ENCODE results near the gene EIF2A. TPM values are rescaled to one million over a fixed set of nuclear protein-coding genes. Genes with fewer than 3 reads are reported as not detected.

EIF2A gene
- total and polyA plus RNA-seq, 9 of the 15 experiments (the other 6 are each of a cell fraction or from before 2014, with no cell fraction given) = 106 to 192 (median 168) TPM

DNA sequence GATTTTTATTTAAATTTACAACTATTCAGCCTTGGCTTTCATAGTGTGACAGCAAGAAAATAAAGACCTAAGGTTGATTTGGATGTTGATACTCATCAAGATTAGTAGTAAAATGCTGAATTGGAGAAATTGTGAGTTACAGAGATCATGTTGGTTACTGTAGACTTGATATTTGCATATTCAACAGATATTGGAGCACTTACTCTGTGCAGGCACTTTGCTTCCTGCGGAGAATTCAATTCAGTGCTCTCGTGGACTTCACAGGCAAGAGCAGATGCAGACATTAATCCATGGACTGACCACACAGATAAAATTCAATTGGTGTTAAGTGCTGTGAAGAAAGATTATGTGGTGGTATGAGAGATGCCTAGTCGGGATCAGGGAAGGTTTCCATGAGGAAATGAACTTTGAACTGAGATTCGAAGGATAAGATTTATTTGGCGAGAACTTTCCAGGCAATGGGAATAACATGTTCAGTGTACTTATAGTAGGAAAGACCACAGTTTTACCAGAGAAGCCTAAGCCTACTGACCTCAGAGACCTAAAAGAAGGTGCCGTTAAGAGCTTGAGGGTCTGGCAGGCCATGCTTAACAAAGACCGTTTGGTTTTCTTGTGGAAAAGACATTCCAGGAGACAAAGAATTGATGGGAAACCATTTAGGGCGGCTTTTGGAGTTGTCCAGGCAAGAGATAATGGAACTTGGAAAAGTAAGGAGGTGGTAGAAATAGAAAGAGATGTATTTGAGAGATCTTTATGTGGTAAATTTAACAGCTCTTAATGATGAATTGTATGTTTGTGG is 60.9 kb downstream of the EIF2A start:
- H3K4me1 ChIP-seq (replicated peaks in 1 of 2; ENCODE audit: control insufficient read depth in 2 of 2, insufficient read depth in 2 of 2, low read length in 2 of 2) = peaks cover 17 to 20% of the 10 kb centered on the region in 2 experiments
- peaks cover 15% of the 10 kb centered on the region; the same call in 1 of the 2 replicates for H4K20me1 ChIP-seq (replicated peaks; ENCODE audit: control insufficient read depth, insufficient read depth, low read length)
- no peaks in the 10 kb centered on the region for H3K9me3 ChIP-seq (replicated peaks; ENCODE audit: control insufficient read depth, insufficient read depth, low read depth, low read length)
- intact Hi-C loops (cut with micrococcal nuclease) (loop anchor here (10.0 kb wide), 1 partner anchor 1667 kb away; no protein-coding TSS in a partner anchor), in situ Hi-C loops (cut with MboI) (no loop called here)
- CTCF ChIA-PET (ENCODE audit: low intra/inter-chr PET ratio) = no interaction called here
- POLR2A ChIA-PET = interaction anchor here (0.6 to 0.8 kb wide), 2 partner anchors 9 to 13 kb away, joined by 3 read pairs; no protein-coding TSS in a partner anchor
- H3K9me1 ChIP-seq (ENCODE audit: control insufficient read depth, insufficient read depth, low read length) = no peaks in the 10 kb centered on the region
- H3K4me2 ChIP-seq (ENCODE audit: insufficient read depth, low read length) = peak overlapping the region; percentile 47
- H3K27ac ChIP-seq (ENCODE audit: extremely low read depth, low read depth, low read length) = peak overlapping the region; percentile 4; the same call in 1 of the 3 replicates
- peak in 1 of 4 experiments; percentile 55 for DNase-seq (ENCODE audit: extremely low read depth in 1 of 4, low spot score in 3 of 4)
- peaks cover 100% of the 10 kb centered on the region for H3K79me2 ChIP-seq (ENCODE audit: control insufficient read depth, insufficient read depth, low read length)
- ATAC-seq = peak; percentile 2; the same call in 1 of the 3 replicates
- no TSS peak for BruUV-seq (replicated peaks)
- peak; percentile 82 for FAIRE-seq
- peaks cover 37% of the 10 kb centered on the region; the same call in 2 of the 3 replicates for H3K36me3 ChIP-seq (ENCODE audit: control insufficient read depth, insufficient read depth, low read length)
- no peak overlapping the region for H2AFZ ChIP-seq (ENCODE audit: low read depth, low read length)
- 35% methylated on average over 8 of the region's 8 CpGs for WGBS (ENCODE audit: insufficient coverage, low coverage, missing lambda C conversion rate)
- no peaks in the 10 kb centered on the region for H3K27me3 ChIP-seq (ENCODE audit: control insufficient read depth in 2 of 2, insufficient read depth in 2 of 2, low read length in 2 of 2)
- peak overlapping the region in 1 of 2 experiments; percentile 17; a peak in 2 of 4 replicates for H3K9ac ChIP-seq (ENCODE audit: insufficient read depth in 1 of 2, low read depth in 2 of 2, low read length in 2 of 2)
- no peak overlapping the region for H3K4me3 ChIP-seq
- no peak for TF ChIP-seq LEF1 (IDR thresholded peaks at IDR 0.05)
- TF ChIP-seq ARID1B (IDR thresholded peaks at IDR 0.05) = no peak
- peak; percentile 51 for TF ChIP-seq MAFG (tag; conservative IDR thresholded peaks at IDR 0.05)
- 0 out of 2 replicates have a peak, but pooled peaks have one; percentile 16 for TF ChIP-seq TCF3 (CRISPR knock-in tag; IDR thresholded peaks at IDR 0.05)
- peak; percentile 88 for TF ChIP-seq ZNF316 (IDR thresholded peaks at IDR 0.05)
- TF ChIP-seq HNRNPL (IDR thresholded peaks at IDR 0.05; ENCODE audit: low read depth, low read length) = no peak
- TF ChIP-seq KDM5B (IDR thresholded peaks at IDR 0.05; ENCODE audit: insufficient replicate concordance, low read depth, low read length) = no peak
- TF ChIP-seq MCM7 (IDR thresholded peaks at IDR 0.05) = no peak
- no peak for TF ChIP-seq CBX8 (IDR thresholded peaks at IDR 0.05; ENCODE audit: borderline replicate concordance, extremely low read depth, low read depth, low read length, poor library complexity, severe bottlenecking)
- TF ChIP-seq CBFA2T3 (IDR thresholded peaks at IDR 0.05) = peak; percentile 47; the same call in 1 of the 2 replicates
- TF ChIP-seq NR2C1 (IDR thresholded peaks at IDR 0.05) = peak; percentile 79
- TF ChIP-seq NR2C1 (tag; IDR thresholded peaks at IDR 0.05) = peak; percentile 82
- peak; percentile 82 for TF ChIP-seq C11orf30 (IDR thresholded peaks at IDR 0.05; ENCODE audit: low read depth)
- no peak for TF ChIP-seq NR2C2 (CRISPR knock-in tag; IDR thresholded peaks at IDR 0.05)
- peak; percentile 72 for TF ChIP-seq NR2C2 (tag; IDR thresholded peaks at IDR 0.05)
- TF ChIP-seq, protein P1, sequence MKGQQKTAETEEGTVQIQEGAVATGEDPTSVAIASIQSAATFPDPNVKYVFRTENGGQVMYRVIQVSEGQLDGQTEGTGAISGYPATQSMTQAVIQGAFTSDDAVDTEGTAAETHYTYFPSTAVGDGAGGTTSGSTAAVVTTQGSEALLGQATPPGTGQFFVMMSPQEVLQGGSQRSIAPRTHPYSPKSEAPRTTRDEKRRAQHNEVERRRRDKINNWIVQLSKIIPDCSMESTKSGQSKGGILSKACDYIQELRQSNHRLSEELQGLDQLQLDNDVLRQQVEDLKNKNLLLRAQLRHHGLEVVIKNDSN (CRISPR knock-in tag; IDR thresholded peaks at IDR 0.05) = no peak
- no peak for TF ChIP-seq TAF9B (IDR thresholded peaks at IDR 0.05; ENCODE audit: partially characterized antibody)
- 0 out of 2 replicates have a peak, but pooled peaks have one; percentile 29 for TF ChIP-seq LCOR (CRISPR knock-in tag; IDR thresholded peaks at IDR 0.05)
- TF ChIP-seq HDAC1 (IDR thresholded peaks at IDR 0.05) = peak in 1 of 2 experiments; percentile 32; a peak in 1 of 4 replicates
- TF ChIP-seq MAFK (IDR thresholded peaks at IDR 0.05; ENCODE audit: low read length) = peak; percentile 23; the same call in 1 of the 2 replicates
- TF ChIP-seq LARP7 (IDR thresholded peaks at IDR 0.05) = no peak
- peak; percentile 24 to 32; a peak in 2 of 4 replicates for TF ChIP-seq KDM1A (IDR thresholded peaks at IDR 0.05)
- peak; percentile 30 for TF ChIP-seq MAFF (IDR thresholded peaks at IDR 0.05; ENCODE audit: low read length)
- peak; percentile 21 for TF ChIP-seq TEAD4 (IDR thresholded peaks at IDR 0.05; ENCODE audit: low read length)
- TF ChIP-seq TEAD4 (CRISPR knock-in tag; IDR thresholded peaks at IDR 0.05; ENCODE audit: borderline replicate concordance) = no peak
- no peak for TF ChIP-seq KDM2B (CRISPR knock-in tag; IDR thresholded peaks at IDR 0.05)
